GM21526 (cell line): ENCODE results near the gene ELAVL3.
"Not testable (repeated sequence)": the region's sequence is repeated elsewhere in the genome, so short reads cannot be mapped to it uniquely, and the experiment has no call there.

Experiments used
- ATAC-seq: cut with Tn5 transposase; IDR thresholded peaks from one replicate; pipeline ENCODE4 v1.9.1; 2021; ENCODE audit warnings: moderate library complexity; ENCODE audit not compliant: unreplicated experiment, low FRiP score

ELAVL3 gene

GRCh38 chr19:11489378-11489777 is 8.5 kb upstream of the ELAVL3 start:
- ATAC-seq, result no peak

- ATAC-seq, result no peak
Observed at GRCh38 chr19:11486661-11487503, 6.0 kb upstream of the ELAVL3 start.

- ATAC-seq, result no peak
Observed at GRCh38 chr19:11485245-11485837, 4.5 kb upstream of the ELAVL3 start.

- ATAC-seq, result no peak
Observed at GRCh38 chr19:11483366-11484111, 2.7 kb upstream of the ELAVL3 start.

GRCh38 chr19:11482384-11483050 is 1.7 kb upstream of the ELAVL3 start:
- peak; percentile 45 for ATAC-seq

- ATAC-seq, result peak; percentile 36
Observed at GRCh38 chr19:11481534-11482383, 913 bp upstream of the ELAVL3 start.

- ATAC-seq, result no peak
Observed at GRCh38 chr19:11479898-11480714, 740 bp downstream of the ELAVL3 start.

GRCh38 chr19:11479090-11479897 is 1.6 kb downstream of the ELAVL3 start:
- no peak for ATAC-seq

- ATAC-seq, result no peak
Observed at GRCh38 chr19:11478167-11479089, 2.4 kb downstream of the ELAVL3 start.

GRCh38 chr19:11475861-11476260 is 5.0 kb downstream of the ELAVL3 start:
- no peak for ATAC-seq

- ATAC-seq, result not testable (repeated sequence)
Observed at GRCh38 chr19:11475343-11475742, 5.5 kb downstream of the ELAVL3 start.

GRCh38 chr19:11473725-11474124 is 7.1 kb downstream of the ELAVL3 start:
- ATAC-seq, result no peak

GRCh38 chr19:11468266-11468845 is 12.5 kb downstream of the ELAVL3 start:
- not testable (repeated sequence) for ATAC-seq

GRCh38 chr19:11465600-11465999 is 15.2 kb downstream of the ELAVL3 start:
- no peak for ATAC-seq

GRCh38 chr19:11464333-11465265 is 16.2 kb downstream of the ELAVL3 start:
- no peak for ATAC-seq

- ATAC-seq, result no peak
Observed at GRCh38 chr19:11463391-11463790, 17.5 kb downstream of the ELAVL3 start.
